Activated CD4-positive, alpha-beta T cell treated with anti-CD3 and anti-CD28 coated beads, Interleukin-2, amount 50 U/mL, for 16 hours (primary cell): ENCODE measurements around the gene ILKAP.
"Not testable (repeated sequence)": the region's sequence is repeated elsewhere in the genome, so short reads cannot be mapped to it uniquely, and the experiment has no call there.

Source experiments
- DNase-seq: peaks from one replicate; pipeline ENCODE4 v3.0.0-alpha.2; 2020

The ILKAP gene

DNA sequence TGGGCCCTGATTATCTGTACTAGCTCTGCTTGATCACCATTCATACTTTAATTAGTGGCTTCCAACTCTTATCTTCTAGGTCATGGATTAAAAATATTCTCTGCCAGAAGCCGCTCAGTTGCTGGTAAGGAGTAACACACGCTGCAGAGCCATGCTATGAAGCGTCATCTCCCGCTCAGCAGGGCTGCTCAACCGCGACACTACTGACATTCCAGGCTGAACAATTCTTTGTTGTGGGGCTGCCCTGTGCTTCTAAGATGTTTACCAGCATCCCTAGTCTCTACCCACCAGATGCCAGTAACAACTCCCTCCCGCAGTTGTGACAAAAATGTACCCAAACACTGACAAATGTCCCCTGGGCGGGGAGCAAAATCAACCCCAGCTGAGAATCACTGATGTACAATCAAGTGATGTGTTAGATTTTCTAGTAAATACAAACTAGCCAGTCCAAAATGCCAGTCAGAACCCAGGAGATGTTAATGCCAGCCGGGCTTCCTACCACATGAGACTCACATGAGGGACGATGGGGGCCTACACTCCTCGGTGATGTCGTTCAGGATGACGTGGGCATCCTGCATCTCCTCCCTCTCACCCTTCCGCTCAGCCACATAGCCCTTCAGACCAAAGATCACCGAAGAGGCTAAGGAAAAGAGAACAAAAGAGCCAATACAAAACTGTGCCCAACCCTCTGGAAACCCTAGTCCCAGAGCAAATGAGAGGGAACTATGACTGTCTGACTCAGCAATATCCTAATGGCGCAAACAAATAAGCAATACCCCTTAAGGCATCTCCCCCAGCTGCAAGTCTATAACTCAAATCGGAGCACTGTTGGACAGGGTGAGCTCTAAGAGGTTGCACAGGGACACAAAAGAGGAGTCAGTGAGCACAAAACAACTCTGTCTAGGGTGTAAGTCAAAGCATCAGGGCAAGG is 15.6 kb downstream of the ILKAP start:
- DNase-seq, result no peak

DNA sequence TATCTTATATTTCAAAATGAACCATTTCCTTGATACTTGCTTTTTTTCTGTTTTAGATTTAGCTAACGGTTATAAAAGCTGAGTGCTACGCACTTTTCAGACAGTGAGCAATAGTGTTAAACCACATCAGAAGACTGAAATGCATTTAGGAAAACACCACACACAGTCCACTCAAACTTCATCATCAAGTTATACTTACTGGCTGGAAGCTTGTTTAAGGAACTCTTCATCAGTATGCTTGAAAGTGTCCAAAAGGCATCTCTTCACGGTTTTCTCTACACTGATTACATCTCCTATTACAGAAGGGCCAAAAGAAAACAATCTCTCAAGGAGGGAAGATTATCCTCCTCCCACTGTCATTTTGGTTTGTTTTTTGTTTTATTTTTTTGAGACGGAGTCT is 19.7 kb downstream of the ILKAP start:
- DNase-seq, result no peak

GRCh38 chr2:238182362-238182761 is 21.1 kb downstream of the ILKAP start:
- no peak for DNase-seq

DNA sequence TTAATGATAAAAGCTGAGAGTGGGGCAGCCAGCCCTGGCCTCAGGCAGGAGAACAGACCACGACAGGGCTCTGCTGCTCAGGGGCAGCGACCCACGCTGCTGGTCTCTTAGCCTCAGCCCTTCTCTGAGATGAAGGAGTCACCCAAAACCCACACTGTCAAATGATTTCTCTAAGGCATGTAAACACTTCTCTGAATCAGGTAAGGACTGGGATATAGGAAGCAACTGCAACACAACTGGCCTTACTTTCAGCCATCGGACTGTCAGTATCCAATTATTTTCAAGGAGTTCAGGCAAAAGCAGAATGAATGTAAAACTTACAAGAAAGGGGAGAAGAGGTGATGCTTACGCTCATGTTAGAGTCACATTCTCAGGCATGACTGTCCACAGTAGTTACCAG is 22.9 kb downstream of the ILKAP start:
- no peak for DNase-seq

- DNase-seq, result no peak
Observed at GRCh38 chr2:238176613-238177012, 26.9 kb downstream of the ILKAP start.

DNA sequence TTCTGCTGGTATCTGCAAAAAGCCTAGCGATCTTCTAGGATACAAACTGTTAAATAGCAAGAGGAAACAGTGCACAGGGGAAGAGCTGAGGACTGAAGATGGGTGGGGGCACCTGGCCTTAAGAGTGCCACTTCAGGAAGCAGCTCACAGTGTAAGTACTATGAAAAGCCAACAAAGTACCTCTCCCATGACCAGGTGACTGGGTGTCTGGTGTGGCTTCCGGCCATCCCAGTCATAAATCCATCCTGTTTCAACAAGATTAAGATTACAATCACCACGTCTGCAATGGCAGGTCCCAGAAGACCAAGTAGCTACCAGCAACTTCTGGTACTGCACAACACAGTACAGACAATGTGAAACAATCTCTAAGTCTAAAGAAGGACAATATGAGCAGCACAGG is 28.8 kb downstream of the ILKAP start:
- no peak for DNase-seq

DNA sequence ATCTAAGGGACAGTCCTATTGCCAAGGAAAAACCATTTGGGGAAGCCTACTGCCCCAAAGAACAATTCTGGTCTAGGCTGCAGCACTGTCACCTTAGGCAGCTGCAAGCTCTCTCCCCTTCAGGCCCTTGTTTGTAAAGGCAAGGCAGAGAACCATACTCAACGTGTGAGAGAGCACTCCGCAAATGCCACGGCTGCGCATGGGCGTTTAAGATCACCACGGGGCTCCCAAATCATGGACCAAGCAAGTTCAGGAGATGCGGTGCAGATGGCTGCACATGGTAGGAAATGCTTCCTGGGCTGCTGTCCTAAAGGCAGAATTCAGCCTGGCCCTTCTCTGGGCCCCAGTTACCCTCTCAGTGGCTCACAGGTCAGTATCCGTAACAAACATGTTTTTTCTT is 29.2 kb downstream of the ILKAP start:
- DNase-seq, result no peak

DNA sequence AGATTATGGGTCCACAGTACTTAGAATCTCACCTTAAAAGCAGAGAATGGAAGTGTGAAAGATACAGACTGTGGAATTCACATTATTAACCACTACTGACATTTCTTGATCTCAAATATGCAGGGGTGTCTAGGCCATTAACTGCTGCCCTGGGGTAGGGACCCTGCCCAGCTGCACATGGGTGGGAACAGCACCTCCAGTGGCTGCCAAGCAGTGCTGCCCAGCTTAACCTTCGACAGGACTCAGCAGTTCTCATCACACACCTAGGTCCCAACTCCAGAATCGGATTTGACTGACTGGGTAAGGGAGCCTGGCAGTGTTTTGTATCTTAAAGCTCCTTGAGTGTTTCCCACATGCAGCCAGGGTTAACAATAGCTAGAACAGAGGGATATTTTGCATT is 29.8 kb downstream of the ILKAP start:
- no peak for DNase-seq

DNA sequence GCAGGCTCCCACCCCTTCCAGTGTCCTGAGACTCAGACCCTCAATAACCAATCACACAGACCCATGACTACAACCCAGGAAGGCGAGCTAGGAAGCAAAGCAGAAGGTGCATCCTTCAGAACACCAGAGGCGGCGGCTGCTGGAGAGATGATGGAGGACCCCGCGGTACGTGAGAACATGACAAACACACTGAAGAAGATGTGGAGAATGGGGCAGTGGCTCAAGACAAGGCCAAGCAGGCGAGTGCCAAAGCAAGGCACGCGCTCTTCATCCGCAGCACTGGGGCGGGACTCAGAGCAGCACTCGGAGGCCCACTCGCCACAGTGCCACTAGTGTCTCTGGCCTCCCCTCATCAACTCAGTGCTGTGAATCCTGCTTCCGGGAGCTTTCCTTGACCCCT is 31.1 kb downstream of the ILKAP start:
- no peak for DNase-seq

GRCh38 chr2:238171575-238172187 is 31.8 kb downstream of the ILKAP start:
- no peak for DNase-seq

GRCh38 chr2:238171072-238171431 is 32.4 kb downstream of the ILKAP start:
- DNase-seq, result not testable (repeated sequence)

DNA sequence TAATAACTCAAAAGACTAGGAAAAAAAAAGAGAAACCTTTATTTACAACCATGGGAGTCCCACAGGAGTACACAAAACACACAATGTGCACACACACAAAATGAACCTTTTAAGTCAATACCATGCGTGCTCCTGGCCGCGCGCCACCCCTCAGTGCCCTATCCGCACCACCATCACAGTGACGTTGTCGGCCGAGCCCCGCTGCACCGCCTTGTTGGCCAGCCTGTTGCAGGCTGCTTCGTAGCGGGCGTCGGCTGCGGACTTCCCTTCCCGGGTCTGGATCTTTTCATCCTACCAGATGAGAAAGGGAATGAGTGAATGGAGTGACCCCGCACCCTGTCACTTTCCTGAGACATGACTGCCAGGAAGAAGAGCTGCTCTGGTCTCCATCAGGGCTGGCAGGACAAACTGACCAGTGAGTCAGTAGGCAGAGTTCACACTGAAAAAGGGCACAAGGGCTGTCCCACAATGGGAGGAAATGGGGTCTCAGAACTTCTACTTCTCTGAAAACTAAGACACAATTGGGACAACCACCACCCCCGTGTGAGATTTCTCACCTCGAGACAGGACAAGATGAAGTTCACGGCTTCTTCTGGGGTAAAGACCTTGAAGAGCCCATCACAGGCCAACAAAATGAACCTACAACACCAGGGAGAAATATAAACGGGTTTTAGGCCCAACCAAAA is 33.0 kb downstream of the ILKAP start:
- no peak for DNase-seq

DNA sequence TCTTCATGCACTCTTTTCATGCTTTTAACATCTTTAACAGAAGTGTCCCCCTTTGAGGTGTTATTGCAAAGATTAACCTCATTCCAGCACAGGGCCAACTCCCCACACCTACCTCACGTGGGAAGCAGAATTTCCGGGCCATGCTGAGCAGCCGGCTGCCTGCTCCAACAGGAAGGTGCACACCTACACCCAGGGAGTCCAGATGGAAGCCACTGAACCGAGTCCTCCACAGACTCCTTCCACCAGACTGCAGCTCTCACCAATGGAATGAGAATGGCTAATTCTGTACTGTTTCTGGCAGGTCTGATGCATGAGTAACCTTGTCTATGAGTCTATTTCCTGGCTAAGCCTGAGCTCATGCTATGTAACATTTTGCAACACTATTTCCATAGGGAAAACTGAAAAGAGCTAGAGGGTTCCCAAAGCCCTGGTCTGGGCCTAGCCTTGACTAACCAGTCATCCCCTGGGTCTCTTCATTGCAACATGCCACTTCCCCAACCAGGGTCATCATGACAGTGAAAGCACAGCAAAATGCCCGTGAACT is 33.7 kb downstream of the ILKAP start:
- no peak for DNase-seq

DNA sequence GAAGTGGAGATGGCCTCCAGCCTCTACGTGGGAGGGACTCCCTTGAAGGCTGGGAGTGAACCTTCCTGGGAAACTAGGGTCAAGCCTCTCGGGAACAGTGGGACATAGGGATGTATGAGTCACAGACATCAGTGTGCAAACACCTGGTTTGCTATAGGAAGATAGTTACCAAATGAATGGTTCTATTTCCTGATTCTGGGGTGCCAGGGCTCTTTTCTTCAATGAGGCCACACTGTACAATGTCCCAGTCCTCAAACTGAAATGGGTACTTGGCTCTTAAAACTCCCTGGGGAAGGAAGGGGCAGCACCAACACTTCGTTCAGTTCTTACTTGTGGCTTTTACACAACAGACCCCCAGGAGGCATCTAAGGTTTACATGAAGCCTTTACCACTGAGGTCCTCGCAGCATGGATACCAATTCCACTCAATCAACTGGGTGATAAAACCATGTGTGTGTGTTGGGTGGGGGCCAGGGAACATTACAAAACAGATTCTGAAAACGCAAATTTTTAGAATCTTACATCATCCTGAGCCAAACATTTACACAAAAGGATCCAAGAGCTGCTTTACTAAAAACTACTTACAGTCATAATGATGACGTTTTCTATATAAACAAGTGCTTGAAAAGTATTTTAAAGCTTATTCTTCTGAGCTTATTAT is 34.3 kb downstream of the ILKAP start:
- no peak for DNase-seq

GRCh38 chr2:238168196-238169047 is 35.1 kb downstream of the ILKAP start:
- DNase-seq, result no peak

DNA sequence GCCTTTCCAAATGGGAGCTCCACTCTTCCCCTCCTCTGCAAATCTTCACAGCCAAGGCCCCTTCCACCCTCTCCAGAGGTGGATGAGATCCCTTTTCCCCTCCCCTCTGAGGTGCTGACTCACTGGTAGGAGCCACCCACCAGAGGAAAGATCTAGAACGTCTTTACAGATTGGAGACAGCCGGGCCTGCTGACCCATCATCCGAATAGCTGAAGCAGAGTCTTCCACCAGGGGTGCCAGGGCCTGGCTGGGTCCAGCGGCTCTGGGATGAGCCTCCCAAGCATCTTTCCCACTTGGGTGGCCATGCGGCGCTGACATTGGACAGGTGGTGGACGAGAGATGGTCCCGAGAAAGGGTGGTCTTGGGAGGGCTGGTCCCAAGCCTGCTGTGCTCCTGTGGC is 35.7 kb downstream of the ILKAP start:
- no peak for DNase-seq

GRCh38 chr2:238167344-238167715 is 36.2 kb downstream of the ILKAP start:
- no peak for DNase-seq

GRCh38 chr2:238166391-238167343 is 36.8 kb downstream of the ILKAP start:
- DNase-seq, result no peak

DNA sequence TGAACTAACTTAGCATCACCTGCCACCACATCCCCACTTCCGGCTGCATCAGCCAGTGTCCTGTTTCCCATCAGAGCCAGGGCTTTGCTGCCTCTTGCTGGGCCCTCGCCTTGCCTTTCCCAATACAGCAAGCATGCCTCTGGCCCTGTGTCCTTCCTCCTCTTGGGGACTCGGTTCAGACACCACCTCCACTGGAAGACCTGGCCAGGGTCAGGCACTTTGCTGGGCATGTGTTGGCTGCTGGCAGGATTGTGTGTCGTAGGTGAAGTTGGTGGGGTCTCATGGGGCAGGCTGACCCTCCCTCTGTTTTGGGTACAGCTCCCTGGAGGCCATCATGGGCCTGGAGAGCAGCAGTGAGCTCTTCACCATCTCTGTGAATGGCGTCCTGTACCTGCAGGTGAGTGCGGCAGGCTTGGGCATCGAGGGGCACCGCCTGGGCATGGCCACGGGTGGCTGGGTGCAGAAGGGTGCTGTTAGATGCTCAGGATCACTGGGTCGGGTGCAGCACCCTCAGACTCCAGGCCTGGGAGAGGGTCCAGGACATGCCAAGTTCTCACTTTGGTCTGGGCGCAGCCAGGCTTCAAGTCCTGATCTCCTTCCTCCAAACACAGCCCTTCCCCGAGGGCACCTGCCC is 38.1 kb downstream of the ILKAP start:
- DNase-seq, result no peak

- no peak for DNase-seq
Observed at GRCh38 chr2:238164906-238165287, 38.6 kb downstream of the ILKAP start.
